ENCODE results near the gene RPL36AL.

Gene RPL36AL

GRCh38 chr14:49623941-49624839, 3.8 kb upstream of the RPL36AL start:
- no peak for TF ChIP-seq CTCF (IDR thresholded peaks at IDR 0.05; ENCODE audit: borderline replicate concordance, insufficient read depth, low read depth, low read length)
- no peak overlapping the region for H3K4me3 ChIP-seq (ENCODE audit: low read depth, low read length)

- TF ChIP-seq CTCF (IDR thresholded peaks at IDR 0.05; ENCODE audit: borderline replicate concordance, insufficient read depth, low read depth, low read length): no peak
- H3K4me3 ChIP-seq (ENCODE audit: low read depth, low read length): no peak overlapping the region
These were observed 3.0 kb upstream of the RPL36AL start for GRCh38 chr14:49623387-49623786.

- no peak for TF ChIP-seq CTCF (IDR thresholded peaks at IDR 0.05; ENCODE audit: borderline replicate concordance, insufficient read depth, low read depth, low read length)
- peak overlapping the region; percentile 95 for H3K4me3 ChIP-seq (ENCODE audit: low read depth, low read length)
These were observed 1.7 kb upstream of the RPL36AL start for GRCh38 chr14:49622022-49622607.

GRCh38 chr14:49621114-49621881, 872 bp upstream of the RPL36AL start:
- TF ChIP-seq CTCF (IDR thresholded peaks at IDR 0.05; ENCODE audit: borderline replicate concordance, insufficient read depth, low read depth, low read length): no peak
- H3K4me3 ChIP-seq (ENCODE audit: low read depth, low read length): peak overlapping the region; percentile 95

GRCh38 chr14:49619730-49620129, 696 bp downstream of the RPL36AL start:
- TF ChIP-seq CTCF (IDR thresholded peaks at IDR 0.05; ENCODE audit: borderline replicate concordance, insufficient read depth, low read depth, low read length): no peak
- peak overlapping the region; percentile 95 for H3K4me3 ChIP-seq (ENCODE audit: low read depth, low read length)

GRCh38 chr14:49619273-49619672, 1.2 kb downstream of the RPL36AL start:
- H3K4me3 ChIP-seq (ENCODE audit: low read depth, low read length): peak overlapping the region; percentile 95

- no peak overlapping the region for H3K4me3 ChIP-seq (ENCODE audit: low read depth, low read length)
- no peak for TF ChIP-seq CTCF (IDR thresholded peaks at IDR 0.05; ENCODE audit: borderline replicate concordance, insufficient read depth, low read depth, low read length)
These were observed 2.4 kb downstream of the RPL36AL start for GRCh38 chr14:49617852-49618519.

Data from GM12875 (cell line).